HepG2 (cell line): ENCODE measurements around the gene CNOT10. TPM values are rescaled to one million over a fixed set of nuclear protein-coding genes. Genes with fewer than 3 reads are reported as not detected.

Experiments used
- ATF2 ChIP-seq: sonication (generic); formaldehyde crosslinking; IDR thresholded peaks from 2 replicates; pipeline ENCODE4 v1.4.0; 2020; ENCODE audit warnings: missing genetic modification reagents
- CBX5 ChIP-seq: sonication (generic); formaldehyde crosslinking; IDR thresholded peaks from 2 replicates; pipeline ENCODE4 v1.4.0; 2020; ENCODE audit warnings: missing genetic modification reagents, borderline replicate concordance
- CSRNP2 ChIP-seq: sonication (generic); formaldehyde crosslinking; conservative IDR thresholded peaks from 2 replicates; pipeline ENCODE4 v1.8.0; 2022; ENCODE audit warnings: low read depth, missing genetic modification reagents
- FOXK1 ChIP-seq: sonication (generic); formaldehyde crosslinking; IDR thresholded peaks from 2 replicates; pipeline ENCODE4 v1.4.0; 2020; ENCODE audit warnings: low read depth, missing genetic modification reagents, borderline replicate concordance
- GTF2F1 ChIP-seq: fragments of 150-350 bp; IDR thresholded peaks from 2 replicates; pipeline ENCODE4 v1.6.1; 2014; ENCODE audit warnings: low read length
- HNRNPL ChIP-seq: fragments of 200-400 bp; formaldehyde crosslinking; IDR thresholded peaks from 2 replicates; pipeline ENCODE4 v1.6.1; 2017; ENCODE audit warnings: mild to moderate bottlenecking, low read depth, low read length
- MAFF ChIP-seq: IDR thresholded peaks from 2 replicates; pipeline ENCODE4 v1.6.1; 2011; ENCODE audit warnings: low read depth, low read length, improper control_type of control experiment
- MBD4 ChIP-seq: IDR thresholded peaks from 2 replicates; pipeline ENCODE4 v1.6.1; 2012; ENCODE audit warnings: low read length, inconsistent platforms, borderline replicate concordance
- NFATC3 ChIP-seq: sonication (generic); formaldehyde crosslinking; IDR thresholded peaks from 2 replicates; pipeline ENCODE4 v1.5.1; 2020; ENCODE audit warnings: mild to moderate bottlenecking, missing genetic modification reagents
- NFE2L1 ChIP-seq: sonication (generic); formaldehyde crosslinking; IDR thresholded peaks from 2 replicates; pipeline ENCODE4 v1.4.0; 2020; ENCODE audit warnings: missing genetic modification reagents, mild to moderate bottlenecking, borderline replicate concordance
- PBX3 ChIP-seq: sonication (generic); formaldehyde crosslinking; IDR thresholded peaks from 2 replicates; pipeline ENCODE4 v1.8.1; 2023; ENCODE audit warnings: missing genetic modification reagents, inconsistent platforms, borderline replicate concordance
- PHB2 ChIP-seq: fragments of 450-650 bp; IDR thresholded peaks from 2 replicates; pipeline ENCODE4 v1.6.1; 2018; ENCODE audit not compliant: partially characterized antibody
- PITX1 ChIP-seq: sonication (generic); formaldehyde crosslinking; IDR thresholded peaks from 2 replicates; pipeline ENCODE4 v1.5.1; 2020; ENCODE audit warnings: mild to moderate bottlenecking, missing genetic modification reagents
- PRDM10 ChIP-seq: sonication (generic); formaldehyde crosslinking; IDR thresholded peaks from 2 replicates; pipeline ENCODE4 v1.4.0; 2020; ENCODE audit warnings: low read depth, missing genetic modification reagents
- SKIL ChIP-seq: sonication (generic); formaldehyde crosslinking; IDR thresholded peaks from 2 replicates; pipeline ENCODE4 v1.8.0; 2022; ENCODE audit warnings: missing genetic modification reagents, mild to moderate bottlenecking, moderate library complexity, borderline replicate concordance
- TAF1 ChIP-seq: sonication (generic); formaldehyde crosslinking; IDR thresholded peaks from 2 replicates; pipeline ENCODE4 v1.4.0; 2020; ENCODE audit warnings: missing genetic modification reagents
- ZNF205 ChIP-seq: IDR thresholded peaks from 2 replicates; pipeline ENCODE4 v1.6.1; 2018; ENCODE audit warnings: missing biosample characterization, missing genetic modification reagents
- ZNF333 ChIP-seq: sonication (generic); formaldehyde crosslinking; IDR thresholded peaks from 2 replicates; pipeline ENCODE4 v1.4.0; 2020; ENCODE audit warnings: mild to moderate bottlenecking, missing genetic modification reagents, borderline replicate concordance
- ZNF549 ChIP-seq: sonication (generic); formaldehyde crosslinking; IDR thresholded peaks from 2 replicates; pipeline ENCODE4 v1.5.0; 2020; ENCODE audit warnings: missing genetic modification reagents
- polyA plus RNA-seq, 8 experiments: library from polyadenylated mRNA; depleted of rRNA in 3 of 8; stranded (reverse) in 7 of 8; unstranded in 1 of 8; fragments of >200 nt; fragmentation: Illumina TruSeq in 4 of 8; extraction: Trizol in 4 of 8; gene quantifications; 2 replicates each; pipeline versions ENCODE4 v1.2.1 to v1.2.3, GENCODE V29; 2011 to 2016; ENCODE audit warnings: low read depth in 4 of 8, missing spikeins in 1 of 8, mixed read lengths in 1 of 8; ENCODE audit not compliant: insufficient read depth in 1 of 8
- total RNA-seq, 5 experiments: library from RNA; depleted of rRNA; stranded (reverse); fragments of >200 nt; fragmentation: Illumina TruSeq; extraction: Trizol; gene quantifications; 2 replicates each; pipeline ENCODE4 v1.2.3, GENCODE V29; 2016; ENCODE audit warnings: low read depth in 1 of 5

Gene CNOT10
- total and polyA plus RNA-seq, 2 of the 13 experiments (the other 11 are each of a cell fraction or from before 2014, with no cell fraction given) = 21.2 to 34.1 TPM

GRCh38 chr3:32684800-32685542 is at the start of gene CNOT10 (continued):
- TF ChIP-seq ZNF205 (CRISPR knock-in tag) (0 out of 2 replicates have a peak, but pooled peaks have one; percentile 35), PBX3 (no peak), ATF2 (CRISPR knock-in tag) (peak; percentile 55; the same call in 1 of the 2 replicates), TAF1 (CRISPR knock-in tag) (peak; percentile 83), PHB2 (no peak), MBD4 (no peak), PRDM10 (peak; percentile 99), ZNF549 (CRISPR knock-in tag) (no peak), FOXK1 (CRISPR knock-in tag) (peak; percentile 65), CSRNP2 (CRISPR knock-in tag) (no peak), MAFF (no peak), GTF2F1 (no peak), NFATC3 (peak; percentile 82; the same call in 1 of the 2 replicates), PITX1 (CRISPR knock-in tag) (peak; percentile 52; the same call in 1 of the 2 replicates), NFE2L1 (CRISPR knock-in tag) (no peak), ZNF333 (no peak), SKIL (CRISPR knock-in tag) (peak; percentile 63), HNRNPL (0 out of 2 replicates have a peak, but pooled peaks have one; percentile 65), CBX5 (CRISPR knock-in tag) (no peak; the same call in 1 of the 2 replicates)
